Measurements from ENCODE around the gene ARMC2.
"Not testable (repeated sequence)": the region's sequence is repeated elsewhere in the genome, so short reads cannot be mapped to it uniquely, and the experiment has no call there.

The ARMC2 gene, protein sequence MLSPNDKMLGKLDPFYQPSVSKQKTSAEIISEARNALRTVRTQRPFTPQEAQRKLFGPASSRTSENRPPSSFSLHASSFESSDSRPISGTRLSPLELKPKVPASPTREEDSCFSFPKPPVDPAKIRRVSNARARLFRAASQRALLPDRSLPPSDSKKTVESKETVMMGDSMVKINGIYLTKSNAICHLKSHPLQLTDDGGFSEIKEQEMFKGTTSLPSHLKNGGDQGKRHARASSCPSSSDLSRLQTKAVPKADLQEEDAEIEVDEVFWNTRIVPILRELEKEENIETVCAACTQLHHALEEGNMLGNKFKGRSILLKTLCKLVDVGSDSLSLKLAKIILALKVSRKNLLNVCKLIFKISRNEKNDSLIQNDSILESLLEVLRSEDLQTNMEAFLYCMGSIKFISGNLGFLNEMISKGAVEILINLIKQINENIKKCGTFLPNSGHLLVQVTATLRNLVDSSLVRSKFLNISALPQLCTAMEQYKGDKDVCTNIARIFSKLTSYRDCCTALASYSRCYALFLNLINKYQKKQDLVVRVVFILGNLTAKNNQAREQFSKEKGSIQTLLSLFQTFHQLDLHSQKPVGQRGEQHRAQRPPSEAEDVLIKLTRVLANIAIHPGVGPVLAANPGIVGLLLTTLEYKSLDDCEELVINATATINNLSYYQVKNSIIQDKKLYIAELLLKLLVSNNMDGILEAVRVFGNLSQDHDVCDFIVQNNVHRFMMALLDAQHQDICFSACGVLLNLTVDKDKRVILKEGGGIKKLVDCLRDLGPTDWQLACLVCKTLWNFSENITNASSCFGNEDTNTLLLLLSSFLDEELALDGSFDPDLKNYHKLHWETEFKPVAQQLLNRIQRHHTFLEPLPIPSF

DNA sequence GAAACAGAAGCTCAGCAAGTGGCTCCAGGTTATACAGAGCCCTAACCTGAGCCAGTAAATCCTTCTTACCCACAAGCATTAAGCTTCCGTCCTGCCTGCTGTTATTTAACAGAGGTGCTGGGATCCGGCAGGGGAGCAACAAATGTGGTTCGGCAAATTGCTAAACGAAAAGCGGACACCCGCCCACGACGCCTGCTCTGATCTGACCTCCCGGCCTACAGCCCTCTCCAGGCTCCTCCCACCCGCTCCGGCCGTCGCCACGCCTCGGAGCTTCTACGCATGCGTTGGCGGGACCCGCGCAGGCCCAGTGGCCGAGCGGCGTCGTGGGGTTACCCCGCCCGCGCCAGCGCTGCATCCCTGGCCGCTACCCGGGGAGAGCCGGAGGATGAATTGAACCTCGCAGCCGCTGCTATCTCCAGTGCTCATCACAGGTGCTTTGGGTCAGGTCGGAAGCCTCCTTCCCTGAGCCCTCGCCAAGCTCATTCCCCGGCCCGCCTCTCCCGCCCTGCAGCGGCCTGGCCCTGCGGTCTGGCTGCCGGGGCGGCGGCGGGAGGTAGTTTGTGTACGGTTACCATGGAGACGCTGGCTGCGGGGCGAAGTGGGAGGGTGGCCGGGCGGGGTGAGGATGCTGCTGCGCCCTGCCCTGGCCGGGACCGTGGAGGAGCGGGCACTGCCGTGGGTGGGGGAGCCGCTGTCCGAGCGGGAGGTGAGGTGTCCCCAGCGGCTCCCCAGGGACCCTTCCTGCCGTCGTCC is at the start of gene ARMC2:
ARMC2 (plus strand) TSS at position 307 of the 753 bp plus-strand sequence. CDS start 5,846 bp downstream, outside the sequence.
- DNase-seq = peak; percentile 63 to 79 (median 70)

DNA sequence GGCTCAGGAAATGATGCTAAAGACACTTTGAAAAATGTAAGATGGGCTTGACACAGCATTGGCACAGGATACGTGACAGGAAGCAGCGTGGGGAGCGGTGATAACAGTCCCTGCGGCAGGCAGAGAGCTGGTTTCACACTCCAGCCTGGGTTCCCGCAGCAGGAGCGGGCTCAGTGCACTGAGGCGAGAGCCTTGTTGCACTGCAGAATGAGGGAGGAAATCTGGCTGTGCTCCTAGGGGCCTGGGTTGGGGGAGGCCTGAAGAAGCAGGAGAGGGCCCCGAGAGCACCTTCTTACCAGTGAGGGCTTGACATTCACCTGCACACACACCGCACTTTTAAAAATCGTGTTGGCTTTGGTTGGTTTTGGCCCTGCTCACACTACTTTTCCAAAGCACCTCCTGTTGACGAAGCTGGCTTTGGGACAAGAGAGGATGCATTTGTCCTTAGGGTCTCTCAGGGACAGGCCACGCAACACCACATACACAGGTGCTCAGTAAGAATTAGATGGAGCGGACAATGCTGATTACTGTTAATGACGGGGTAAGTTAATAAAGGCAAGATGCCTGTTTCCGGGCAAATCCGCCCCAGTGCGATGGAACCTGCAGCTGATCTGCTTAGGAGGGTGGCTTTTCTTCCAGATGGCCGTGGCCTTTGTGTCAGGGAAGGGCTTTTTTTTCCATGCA is 49.4 kb upstream of the ARMC2 start:
- peak in 3 of 4 experiments; percentile 3 to 6 (median 5) for DNase-seq

DNA sequence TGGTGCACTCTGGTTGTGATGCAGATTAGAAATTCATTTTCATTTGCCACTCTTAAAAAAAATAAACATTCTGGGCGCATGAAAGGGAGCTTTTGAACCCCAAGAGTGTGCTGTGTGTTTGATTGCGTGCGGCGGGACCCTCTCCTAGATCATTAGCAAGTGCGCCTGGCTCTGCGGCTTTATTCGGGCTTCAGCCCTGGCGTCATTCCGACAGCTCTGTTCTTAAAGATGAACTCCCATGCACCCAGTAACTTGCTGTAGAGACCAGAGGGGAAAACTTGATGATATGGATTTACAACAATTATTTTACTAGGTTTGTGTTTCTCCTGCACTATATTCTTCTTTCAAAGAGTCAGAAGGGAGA is 48.9 kb upstream of the ARMC2 start:
- no peak for DNase-seq

DNA sequence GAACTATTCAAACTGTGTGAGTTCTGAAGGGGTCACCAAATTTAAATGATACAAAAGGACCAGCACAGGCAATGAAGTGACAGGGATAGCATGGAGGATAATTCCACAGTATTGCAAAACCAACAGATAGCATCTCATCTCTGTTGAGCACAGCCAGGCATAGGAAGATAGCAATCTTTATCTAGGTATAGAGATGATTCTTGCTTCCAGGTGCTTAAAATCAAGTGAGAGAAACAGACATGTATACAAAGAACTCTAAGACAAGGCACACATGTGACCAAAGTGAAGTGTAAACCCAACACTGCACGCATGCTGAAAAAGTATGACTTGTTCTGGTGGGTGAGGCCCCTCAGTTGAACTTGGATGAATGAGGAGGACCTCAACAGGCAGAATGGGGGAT is 48.4 kb upstream of the ARMC2 start:
- DNase-seq = no peak

DNA sequence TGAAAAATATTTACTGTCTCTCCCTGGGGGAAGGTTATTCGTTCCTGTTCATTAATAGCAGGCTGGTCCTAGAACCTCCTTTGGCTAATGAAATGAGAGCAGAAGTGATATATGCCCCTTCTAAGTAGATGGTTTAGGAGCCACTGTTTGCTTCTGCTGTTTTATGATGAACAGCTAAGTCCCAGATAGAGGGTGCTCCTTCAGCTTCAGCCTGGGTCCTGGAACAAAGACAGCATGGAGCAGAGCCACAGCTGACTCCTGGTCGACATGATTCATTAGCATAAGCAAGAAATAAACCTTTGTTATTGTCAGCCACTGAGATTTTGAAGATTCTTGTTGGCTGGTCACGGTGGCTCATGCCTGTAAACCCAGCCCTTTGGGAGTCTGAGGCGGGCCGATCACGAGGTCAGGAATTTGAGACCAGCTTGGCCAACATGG is 47.8 kb upstream of the ARMC2 start:
- DNase-seq = no peak

DNA sequence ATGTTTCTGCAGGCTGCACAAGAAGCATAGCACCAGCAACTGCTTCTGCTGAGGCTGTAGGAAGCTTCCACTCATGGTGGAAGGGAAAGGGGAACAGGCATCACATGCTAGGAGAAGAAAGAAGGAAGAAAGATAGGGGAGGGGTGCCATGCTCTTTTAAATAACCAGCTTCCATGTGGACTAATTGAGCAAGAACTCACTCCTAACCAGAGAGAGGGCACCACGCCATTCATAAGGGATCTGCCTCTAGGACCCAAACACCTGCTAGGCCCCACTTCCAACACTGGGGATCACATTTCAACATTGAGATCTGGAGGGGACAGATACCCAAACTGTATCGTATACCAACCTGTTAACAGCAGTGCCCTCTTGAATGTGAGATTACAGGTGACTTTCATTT is 46.9 kb upstream of the ARMC2 start:
- no peak for DNase-seq

DNA sequence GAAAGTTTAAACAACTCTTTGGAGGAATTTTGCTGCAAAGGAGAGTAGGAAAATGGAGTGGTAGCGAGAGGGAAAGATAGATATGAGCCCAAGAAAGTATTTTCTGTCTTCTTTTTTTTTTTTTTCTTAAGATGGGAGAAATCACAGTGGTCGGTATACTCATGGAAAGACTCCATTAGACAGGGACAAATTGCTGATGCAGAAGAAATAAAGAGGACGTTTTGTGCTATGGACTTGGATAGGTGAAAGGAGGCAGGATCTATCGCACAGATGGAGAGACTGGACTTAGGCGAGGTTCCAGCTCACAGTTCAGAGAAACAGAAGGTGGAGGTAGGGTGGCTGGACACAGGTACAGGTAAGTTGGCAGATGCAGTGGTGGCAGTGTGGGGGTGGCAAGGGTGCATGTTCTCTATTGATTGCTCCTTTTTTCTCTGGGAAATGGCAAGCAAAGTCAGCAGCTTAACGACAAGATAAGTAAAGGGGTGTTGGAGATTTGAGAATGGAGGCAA is 44.2 kb upstream of the ARMC2 start:
- no peak for DNase-seq

DNA sequence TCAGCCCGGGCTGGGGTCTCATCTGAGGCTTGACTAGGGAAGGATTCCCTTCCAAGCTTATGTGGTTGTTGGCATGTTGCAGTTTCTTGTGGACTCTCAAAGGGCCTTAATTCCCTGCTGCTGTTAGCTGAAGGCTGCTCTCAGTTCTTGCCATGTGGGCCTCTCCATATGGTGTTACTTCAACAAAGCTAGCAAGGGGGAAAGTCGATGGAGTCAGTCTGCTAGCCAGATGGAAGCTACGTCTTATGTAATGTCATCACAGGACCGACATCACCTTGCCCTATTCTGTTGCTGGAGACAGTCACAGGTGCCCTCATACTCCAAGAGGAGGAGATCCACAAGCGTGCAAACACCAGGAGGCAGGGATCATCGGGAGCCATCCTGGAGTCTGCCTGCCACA is 43.3 kb upstream of the ARMC2 start:
- no peak for DNase-seq

DNA sequence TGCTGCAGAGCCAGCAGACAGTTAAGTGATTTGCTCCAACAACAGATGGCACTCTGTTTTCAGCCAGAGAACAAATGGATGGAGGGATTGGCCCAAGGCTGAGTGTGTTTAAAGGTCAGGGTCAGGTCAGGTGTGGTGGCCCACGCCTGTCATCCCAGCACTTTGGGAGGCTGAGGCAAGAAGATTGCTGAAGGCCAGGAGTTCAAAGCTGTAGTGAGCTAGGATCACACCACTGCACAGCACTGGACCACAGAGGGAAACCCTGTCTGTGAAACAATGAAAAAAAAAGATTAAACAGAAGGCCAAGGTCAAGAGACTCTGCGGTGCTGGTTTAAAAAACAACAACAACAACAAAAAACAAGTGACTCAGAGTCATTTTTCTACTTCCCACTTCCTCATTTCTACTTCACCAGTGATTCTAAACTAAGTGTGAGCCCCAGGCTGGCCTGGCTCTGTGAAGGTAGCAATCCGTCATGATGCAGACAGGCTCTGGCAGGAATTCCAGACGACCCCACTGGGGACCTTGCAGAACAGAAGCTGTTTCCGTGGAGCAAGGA is 42.5 kb upstream of the ARMC2 start:
- DNase-seq = no peak

DNA sequence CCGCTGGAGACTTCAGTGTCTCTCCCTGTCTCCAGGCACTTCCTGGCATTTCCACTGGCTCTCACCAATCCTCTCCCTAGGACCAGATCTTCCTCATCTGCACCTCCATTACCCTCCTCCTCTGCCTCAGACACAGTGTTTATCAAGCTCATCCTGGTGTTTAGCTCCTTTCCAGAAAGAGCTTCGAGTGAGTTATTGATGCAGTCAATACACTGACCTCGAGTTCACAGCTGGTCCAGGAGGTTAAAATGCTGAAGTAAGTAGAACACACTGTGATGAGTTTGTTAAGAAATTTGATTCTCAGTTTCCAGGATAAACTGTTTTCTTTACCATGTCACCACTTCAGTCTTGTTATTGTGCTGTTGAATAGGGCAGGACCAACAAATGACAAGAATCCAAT is 42.1 kb upstream of the ARMC2 start:
- no peak for DNase-seq

DNA sequence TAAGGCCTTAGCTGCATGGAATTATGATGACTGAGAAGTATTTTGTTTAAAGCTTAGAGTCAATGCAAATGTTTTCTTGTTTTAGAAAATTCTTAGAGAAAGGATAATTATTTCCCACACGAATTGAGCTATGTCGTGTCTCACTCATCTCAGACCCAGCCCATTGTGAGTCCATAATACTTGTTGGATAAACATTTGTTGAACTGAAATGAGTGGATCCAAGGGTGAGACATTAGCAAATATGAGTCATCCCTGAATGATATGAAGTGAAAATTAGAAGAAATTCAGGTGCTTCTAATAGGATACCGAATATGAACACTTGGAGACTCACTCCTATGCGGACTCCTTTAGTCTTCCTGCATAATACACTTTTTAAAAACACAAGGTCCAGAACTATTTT is 41.6 kb upstream of the ARMC2 start:
- DNase-seq = no peak

DNA sequence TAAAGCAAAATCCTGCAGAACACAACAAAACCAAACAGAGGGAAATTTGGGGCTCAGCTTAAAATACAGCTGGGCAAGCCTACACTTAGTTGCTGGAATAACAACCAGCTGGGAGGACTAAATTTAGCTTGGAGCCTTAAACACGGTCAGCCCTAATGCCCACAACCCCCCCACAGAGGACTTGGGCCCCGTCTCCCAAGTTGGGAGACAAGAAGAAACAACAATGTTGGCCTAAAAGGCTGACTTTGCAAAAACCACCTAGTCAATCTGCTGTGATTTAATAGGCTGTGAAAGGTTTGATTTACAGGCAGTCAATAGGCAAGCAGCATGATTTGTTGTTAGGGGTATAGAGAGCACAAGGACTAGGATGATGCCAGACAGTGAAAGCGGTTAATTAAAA is 40.3 kb upstream of the ARMC2 start:
- DNase-seq = no peak

DNA sequence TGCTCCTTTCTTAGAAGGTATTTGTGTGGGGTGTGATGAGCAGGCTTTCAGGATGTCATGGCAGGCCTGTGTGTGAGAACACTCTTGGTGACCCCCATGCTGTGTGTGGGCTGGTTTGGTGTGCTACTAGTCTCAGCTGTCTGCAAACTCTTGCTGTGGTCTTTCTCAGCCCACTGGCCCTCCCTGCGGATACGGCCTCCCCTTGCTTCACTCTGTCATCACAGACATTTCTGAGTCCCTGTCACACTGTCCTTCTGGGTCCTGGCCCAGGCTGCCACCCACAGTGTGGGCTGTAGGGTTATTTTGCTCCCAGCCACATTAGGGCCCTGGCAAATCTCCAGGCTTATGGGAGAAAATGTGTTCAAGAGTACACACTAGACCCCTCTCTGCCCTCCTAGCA is 39.0 kb upstream of the ARMC2 start:
- no peak for DNase-seq

DNA sequence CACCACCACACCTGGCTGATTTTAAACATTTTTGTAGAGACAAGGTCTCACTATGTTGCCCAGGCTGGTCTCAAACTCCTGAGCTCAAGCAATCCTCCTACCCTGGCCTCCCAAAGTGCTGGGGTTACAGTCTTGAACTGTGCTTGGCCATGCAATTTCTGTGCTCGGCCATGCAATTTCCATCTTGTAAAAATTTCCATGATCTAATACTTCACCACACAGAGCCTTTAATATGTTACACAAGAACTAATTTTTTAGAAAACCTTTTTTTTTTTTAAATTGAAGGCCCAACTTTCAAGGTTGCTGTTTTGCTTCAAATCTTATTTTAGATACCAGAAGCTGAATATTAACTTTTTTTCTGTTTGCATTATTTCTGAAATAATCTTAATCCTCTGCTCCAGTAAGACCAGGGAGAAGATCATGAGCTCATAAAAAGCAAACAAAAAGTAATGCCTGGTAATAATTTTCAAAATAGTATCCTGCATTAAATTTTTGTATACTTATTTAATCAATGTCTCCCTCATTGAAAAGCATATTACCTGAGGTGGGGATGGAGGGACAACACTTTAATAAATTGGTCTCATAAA is 38.1 kb upstream of the ARMC2 start:
- no peak for DNase-seq

DNA sequence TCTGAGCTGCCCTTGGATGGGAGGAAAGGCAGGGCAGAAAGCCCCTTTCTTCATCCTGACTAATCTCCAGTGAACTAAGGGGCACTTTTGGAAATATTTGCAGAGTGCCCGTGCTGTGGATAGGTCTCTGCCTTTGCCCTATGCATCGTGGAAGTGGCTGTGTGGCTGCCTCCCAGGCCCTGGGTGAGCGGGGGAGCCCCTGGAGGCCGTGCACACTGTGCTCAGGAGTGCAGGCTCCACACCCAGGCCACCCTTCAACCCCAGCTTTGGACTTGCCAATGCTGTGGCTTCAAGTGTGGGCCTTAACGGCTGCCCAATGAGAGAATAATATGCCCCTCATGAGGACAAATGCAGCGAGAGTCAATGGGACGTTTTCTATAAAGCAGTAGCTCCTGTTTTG is 36.7 kb upstream of the ARMC2 start:
- DNase-seq = no peak

DNA sequence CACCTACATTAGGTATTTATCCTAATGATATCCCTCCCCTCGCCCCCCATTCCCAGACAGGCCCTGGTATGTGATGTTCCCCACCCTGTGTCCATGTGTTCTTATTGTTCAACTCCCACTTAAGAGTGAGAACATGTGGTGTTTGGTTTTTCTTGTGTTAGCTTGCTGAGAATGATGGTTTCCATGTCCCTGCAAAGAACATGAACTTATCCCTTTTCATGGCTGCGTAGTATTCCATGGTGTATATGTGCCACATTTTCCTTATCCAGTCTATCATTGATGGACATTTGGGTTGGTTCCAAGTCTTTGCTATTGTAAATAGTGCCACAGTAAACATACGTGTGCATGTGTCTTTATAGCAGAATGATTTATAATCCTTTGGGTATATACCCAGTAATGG is 35.0 kb upstream of the ARMC2 start:
- DNase-seq = not testable (repeated sequence)

DNA sequence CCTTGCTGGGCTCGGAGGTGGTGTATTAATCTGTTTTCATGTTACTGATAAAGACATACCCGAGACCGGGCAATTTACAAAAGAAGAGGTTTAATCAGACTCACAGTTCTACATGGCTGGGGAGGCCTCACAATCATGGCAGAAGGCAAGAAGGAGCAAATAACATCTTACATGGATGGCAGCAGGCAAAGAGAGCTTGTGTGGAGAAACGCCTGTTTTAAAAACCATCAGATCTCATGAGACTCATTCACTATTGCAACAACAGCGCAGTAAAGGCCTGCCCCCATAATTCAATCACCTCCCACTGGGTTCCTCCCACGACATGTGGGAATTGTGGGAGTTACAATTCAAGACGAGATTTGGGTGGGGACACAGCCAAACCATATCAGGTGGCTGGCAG is 30.9 kb upstream of the ARMC2 start:
- DNase-seq = not testable (repeated sequence)

DNA sequence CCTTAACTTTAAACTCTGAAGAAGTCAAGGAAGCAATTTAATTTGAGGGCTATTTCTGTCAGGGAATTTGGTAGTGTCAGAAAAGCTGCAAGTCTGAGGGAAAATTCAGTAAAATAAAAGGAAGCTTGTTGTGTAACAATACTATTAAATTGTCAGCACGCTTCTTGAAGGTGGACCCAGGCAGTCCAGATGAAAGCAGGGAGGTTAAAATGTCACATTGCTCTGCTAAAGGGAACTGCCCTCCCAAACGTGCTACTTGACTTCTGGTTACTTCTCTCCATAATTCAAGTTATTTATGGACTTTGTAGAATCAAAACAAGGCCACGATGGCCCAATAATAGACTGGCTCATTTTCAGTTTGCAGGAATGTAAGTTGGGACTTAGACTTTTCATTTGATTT is 28.2 kb upstream of the ARMC2 start:
- no peak for DNase-seq

DNA sequence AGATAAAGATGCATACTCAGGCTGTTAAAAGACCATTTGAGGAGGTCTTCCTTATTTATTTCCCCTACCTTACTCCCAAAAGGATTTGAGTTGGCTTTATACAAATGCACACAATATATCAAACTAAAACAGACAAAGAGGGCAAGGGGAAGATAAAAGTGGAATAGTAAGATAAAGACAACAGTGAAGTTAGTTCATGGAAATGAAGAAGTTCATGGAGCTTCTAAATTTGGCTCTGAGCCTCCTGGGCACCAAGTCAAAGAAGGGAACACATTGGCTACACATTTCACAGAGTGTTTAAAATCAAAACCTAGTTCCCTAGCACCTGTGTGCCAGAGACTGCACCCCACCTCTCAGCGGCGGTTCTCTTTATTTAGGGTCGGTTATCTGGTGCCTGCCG is 25.8 kb upstream of the ARMC2 start:
- DNase-seq = no peak

DNA sequence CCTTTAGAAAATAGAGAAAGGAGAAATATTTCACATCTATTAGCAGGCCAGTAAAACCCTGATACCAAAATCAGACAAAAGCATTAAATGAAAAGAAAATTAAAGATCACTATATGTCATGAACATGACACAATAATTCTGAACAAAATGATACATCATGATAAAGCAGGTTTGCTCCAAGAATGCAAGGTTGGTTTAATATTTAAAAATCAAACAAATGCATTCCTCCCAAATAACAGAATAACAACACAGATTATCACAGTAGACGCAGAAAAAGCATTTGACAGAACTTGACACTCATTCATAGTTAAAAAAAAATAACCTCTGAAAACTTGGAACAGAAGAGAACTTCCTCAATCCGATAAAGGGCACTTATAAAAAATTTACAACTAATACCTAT is 22.9 kb upstream of the ARMC2 start:
- no peak for DNase-seq

DNA sequence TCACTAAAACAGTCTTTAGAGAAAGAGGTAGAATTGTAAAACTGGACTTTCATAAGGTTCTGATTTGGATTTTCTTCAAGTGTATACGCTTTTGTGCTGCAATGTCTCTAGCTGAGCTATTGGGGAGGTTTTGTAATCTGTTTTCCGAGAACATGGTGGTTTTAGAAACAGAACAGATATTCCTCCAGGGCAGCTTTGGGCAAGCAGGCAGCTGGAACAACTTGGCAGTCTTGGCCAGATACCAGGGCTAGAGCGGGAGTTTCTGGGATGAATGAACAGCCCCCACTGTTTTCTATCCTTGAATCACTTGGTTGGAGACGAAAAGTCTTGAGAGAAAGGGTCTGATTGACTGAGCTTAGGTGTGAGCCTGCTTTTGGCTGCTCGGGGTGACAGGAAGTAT is 17.1 kb upstream of the ARMC2 start:
- DNase-seq = no peak

DNA sequence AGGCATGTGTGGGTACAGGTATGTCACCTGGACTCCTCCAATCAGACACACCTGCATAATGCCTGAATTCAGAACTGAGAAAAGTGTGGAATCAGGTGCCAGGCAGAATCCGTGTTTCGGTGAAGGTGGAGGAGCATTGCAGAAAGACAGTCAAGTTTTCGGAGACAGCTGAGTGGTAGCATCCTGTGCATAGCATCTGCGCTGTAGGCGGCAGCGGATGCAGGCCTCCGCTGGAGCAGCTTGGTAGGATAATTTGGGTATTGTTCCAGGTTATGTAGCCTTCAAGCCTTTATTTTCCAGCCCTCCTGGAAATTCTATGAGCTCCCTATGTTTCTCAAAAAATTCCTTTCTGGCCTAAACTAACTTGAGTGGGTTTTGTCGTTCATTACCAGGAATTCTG is 15.5 kb upstream of the ARMC2 start:
- no peak for DNase-seq

Data from activated CD4-positive, CD25-positive, alpha-beta regulatory T cell (primary cell).